GM10266 (cell line): ENCODE measurements around the gene CD81.
A peak's percentile ranks its signal among the peaks of the same experiment; 100 is the strongest.

Experiments
- DNase-seq: peaks from one replicate; pipeline ENCODE4 v3.0.0; 2012; ENCODE audit errors: extremely low spot score
- TF ChIP-seq, protein P1 (sequence below): IDR thresholded peaks from 2 replicates; pipeline ENCODE4 v1.5.1; 2012; ENCODE audit warnings: mild to moderate bottlenecking, low read depth; ENCODE audit not compliant: control insufficient read depth, insufficient read depth; ENCODE audit errors: missing control alignments

CD81 gene

DNA sequence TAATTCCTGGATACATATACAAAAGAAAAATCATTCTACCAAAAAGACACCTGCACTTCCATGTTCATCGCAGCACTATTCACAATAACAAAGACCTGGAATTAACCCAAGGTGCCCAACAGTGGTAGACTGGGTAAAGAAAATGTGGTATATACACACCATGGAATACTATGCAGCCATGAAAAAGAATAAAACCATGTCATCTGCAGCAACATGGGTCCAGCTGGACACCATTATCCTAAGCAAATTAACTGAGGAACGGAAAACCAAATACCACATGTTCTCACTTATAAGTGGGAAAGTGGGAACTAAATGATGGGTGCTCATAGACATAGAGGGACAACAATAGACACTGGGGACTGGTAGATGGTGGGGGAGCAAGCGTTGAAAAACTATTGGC lies 62.7 kb downstream of the CD81 start:
- DNase-seq = no peak
- TF ChIP-seq, protein P1, sequence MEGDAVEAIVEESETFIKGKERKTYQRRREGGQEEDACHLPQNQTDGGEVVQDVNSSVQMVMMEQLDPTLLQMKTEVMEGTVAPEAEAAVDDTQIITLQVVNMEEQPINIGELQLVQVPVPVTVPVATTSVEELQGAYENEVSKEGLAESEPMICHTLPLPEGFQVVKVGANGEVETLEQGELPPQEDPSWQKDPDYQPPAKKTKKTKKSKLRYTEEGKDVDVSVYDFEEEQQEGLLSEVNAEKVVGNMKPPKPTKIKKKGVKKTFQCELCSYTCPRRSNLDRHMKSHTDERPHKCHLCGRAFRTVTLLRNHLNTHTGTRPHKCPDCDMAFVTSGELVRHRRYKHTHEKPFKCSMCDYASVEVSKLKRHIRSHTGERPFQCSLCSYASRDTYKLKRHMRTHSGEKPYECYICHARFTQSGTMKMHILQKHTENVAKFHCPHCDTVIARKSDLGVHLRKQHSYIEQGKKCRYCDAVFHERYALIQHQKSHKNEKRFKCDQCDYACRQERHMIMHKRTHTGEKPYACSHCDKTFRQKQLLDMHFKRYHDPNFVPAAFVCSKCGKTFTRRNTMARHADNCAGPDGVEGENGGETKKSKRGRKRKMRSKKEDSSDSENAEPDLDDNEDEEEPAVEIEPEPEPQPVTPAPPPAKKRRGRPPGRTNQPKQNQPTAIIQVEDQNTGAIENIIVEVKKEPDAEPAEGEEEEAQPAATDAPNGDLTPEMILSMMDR = no peak

DNA sequence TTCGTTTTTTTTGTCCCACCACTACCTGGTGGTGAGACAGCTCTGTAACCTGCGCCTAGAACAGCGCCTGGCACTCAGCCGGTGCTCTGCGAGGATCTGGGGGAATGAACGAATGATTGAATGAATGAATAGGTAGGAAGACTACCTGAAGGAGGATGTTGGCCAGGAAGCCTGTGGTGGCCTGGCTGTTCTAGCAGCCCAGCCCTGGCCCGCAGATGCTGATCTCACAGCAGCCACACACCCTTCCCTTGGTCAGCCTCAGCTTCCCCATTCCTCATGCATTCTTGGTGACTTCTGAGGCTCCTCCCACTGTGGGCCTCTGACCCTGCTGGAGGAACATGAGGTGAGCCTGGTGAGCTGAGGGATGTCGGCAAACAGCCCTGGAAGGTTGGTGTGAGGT lies 63.5 kb downstream of the CD81 start:
- no peak for DNase-seq
- TF ChIP-seq, protein P1 = no peak

DNA sequence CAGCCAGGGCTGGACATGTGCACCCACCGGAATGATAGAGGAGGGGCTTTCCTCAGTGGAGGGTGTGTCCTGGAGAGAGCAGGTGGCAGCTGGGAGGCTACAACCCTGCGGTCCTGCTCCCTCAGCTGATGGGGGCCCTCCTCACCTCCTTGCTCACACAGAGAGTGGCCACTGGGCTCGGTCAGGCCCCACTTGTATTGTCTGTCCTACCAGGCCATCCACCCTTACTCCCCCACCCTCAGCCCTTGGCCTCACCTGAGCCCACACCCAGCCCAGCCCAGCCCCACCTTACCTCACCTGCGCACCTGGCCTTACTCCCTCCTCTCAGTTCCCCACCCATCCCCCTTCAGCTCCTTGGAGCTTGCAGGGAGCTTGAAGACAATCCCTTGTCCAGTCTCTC lies 64.1 kb downstream of the CD81 start:
- TF ChIP-seq, protein P1 = no peak
- DNase-seq = no peak

DNA sequence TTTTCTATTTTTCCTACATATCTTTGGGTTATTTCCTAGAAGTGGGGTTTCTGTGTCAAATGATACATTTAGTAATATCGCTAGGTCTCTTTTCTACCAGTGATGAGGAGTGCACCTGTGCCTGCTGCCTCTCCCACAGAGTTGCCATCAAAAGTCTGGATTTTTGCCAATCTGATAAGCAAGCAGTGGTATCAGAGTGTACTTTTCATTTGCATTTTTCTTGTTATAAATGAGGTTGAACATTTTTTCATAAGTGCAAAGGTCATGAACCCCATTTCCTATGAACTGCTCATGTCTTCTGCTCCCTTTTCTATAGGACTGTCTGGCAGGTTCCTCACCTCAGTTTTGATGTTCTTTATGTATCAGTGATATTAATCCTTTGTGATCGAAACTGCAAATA lies 65.5 kb downstream of the CD81 start:
- TF ChIP-seq, protein P1 = no peak

DNA sequence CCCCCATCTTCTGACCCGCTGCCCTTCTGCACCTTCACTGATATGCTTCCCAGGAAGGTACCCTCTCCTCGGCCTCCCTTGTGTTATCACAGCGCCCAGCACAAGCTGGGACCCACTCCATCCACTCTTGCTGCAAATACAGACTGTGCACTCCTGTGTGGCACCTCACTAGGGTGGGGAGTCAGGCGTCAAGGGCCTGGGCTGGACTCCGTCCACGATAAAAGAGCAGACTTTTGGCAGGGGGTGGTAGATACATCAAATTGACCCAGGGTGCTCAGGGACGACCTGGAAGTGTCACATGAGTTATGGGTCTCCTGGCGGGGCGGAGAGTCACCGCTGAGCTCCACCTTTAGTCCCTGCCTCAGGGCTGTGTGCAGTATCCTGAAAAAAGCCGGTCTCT lies 66.3 kb downstream of the CD81 start:
- TF ChIP-seq, protein P1 = no peak
- DNase-seq = no peak

More for the DNA sequence above, 65.5 kb downstream of the CD81 start:
- DNase-seq = no peak

DNA sequence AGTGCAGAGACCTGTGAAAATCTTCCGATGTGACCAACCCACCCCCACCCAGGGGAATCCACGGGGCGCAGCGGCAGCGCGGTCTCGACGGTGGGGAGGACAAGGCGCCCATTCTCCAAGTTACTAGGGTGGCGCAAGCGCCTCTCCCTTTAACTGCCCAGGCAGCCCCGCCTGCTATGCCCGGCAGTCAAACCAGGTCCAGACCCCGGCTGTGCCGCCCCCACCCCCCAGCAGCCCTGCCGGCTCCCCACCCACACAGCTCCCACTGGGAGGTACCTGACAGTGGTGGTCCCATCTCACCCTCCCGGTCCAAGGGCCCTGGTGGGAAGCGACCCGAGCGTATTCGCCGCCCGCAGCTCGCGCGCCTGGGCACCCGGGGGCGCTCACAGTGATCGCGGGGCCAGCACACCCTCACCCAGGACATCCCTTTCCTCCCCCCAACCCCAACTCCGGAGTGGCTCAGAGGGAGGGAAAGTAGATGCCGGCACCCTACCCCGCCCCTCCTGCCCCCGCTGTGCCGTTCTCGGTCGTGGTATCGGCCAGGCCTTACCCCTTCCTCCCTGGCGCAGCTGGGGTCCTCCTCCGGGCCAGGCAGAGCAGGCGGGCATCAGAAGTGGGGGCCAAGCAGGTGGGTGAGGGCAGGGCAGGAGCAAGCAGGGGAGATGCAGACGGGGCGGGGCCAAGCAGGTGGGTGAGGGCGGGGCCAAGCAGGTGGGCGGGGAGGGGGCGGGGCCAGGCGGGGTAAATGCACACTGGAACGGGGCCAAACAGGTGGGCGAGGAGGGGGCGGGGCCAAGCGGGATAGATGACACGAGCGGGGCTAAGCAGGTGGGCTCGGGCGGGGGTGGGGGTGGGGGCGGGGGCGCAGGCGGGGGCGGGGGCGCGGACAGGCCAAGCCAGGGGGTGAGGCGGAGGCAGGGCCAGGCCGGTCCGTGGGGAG lies 67.0 kb downstream of the CD81 start, which contains the start of gene TRPM5:
Gene TRPM5, minus strand, starts transcription at position 634 of the 940 bp plus-strand sequence. CDS start 21,478 bp downstream, outside the sequence.
- TF ChIP-seq, protein P1 = no peak

More for the DNA sequence above, 67.0 kb downstream of the CD81 start, which contains the start of gene TRPM5:
- peak; percentile 67 for DNase-seq
